ENCODE results near the gene RAD9A.
A peak's percentile ranks its signal among the peaks of the same experiment; 100 is the strongest.

RAD9A gene

DNA sequence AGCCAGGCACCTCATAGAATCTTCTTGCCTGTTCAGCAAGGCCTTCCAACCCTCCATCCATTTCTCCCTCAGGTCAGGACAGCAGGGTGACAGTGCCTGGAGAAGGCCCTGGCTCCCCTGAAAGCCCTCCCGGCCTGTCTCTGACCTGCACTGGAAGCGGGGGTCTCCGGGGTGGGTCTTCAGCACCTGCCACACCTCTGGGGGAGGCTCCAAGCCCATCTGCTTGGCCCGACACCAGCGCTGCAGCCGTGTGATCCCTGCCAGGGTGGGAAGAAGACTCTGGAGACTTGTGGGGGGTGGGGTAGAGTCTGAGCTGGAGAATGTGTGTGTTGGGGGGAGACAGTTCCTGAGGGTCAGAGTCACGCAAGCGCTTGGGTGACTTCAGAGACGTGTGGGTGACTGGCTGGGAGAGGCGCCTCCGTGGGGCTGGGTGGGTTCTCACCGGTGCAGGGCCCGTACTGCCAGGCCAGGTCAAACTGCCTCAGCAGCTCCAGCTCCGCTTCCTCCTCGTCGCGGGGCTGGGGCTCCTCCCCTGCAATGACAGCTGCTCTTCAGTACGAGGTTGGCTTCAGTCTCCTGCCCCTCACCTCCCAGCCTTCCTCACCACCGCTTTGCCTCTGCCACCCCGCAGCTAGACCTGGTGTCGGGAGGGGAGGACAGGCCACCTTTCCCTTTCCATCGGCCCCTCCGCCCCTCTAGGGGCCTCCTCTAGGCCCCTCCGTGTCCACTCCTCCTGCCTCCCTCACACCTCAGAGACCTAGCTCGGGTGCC, 39.1 kb upstream of the RAD9A start:
- TF ChIP-seq, protein P1, sequence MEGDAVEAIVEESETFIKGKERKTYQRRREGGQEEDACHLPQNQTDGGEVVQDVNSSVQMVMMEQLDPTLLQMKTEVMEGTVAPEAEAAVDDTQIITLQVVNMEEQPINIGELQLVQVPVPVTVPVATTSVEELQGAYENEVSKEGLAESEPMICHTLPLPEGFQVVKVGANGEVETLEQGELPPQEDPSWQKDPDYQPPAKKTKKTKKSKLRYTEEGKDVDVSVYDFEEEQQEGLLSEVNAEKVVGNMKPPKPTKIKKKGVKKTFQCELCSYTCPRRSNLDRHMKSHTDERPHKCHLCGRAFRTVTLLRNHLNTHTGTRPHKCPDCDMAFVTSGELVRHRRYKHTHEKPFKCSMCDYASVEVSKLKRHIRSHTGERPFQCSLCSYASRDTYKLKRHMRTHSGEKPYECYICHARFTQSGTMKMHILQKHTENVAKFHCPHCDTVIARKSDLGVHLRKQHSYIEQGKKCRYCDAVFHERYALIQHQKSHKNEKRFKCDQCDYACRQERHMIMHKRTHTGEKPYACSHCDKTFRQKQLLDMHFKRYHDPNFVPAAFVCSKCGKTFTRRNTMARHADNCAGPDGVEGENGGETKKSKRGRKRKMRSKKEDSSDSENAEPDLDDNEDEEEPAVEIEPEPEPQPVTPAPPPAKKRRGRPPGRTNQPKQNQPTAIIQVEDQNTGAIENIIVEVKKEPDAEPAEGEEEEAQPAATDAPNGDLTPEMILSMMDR (IDR thresholded peaks at IDR 0.05): no peak
- Histone ChIP-seq H3K9me3 (no peaks in the 10 kb centered on the region), H3K27ac (peak overlapping the region; percentile 100), H3K36me3 (peaks cover 11% of the 10 kb centered on the region), H3K4me3 (ENCODE audit: low read depth in 1 of 2, low read length in 1 of 2) (peak overlapping the region; percentile 73 to 84), H3K27me3 (no peaks in the 10 kb centered on the region), H3K4me1 (ENCODE audit: control insufficient read depth in 1 of 2, insufficient read depth in 1 of 2, low read depth in 1 of 2, low read length in 1 of 2) (peaks cover 52 to 58% of the 10 kb centered on the region in 2 experiments)

DNA sequence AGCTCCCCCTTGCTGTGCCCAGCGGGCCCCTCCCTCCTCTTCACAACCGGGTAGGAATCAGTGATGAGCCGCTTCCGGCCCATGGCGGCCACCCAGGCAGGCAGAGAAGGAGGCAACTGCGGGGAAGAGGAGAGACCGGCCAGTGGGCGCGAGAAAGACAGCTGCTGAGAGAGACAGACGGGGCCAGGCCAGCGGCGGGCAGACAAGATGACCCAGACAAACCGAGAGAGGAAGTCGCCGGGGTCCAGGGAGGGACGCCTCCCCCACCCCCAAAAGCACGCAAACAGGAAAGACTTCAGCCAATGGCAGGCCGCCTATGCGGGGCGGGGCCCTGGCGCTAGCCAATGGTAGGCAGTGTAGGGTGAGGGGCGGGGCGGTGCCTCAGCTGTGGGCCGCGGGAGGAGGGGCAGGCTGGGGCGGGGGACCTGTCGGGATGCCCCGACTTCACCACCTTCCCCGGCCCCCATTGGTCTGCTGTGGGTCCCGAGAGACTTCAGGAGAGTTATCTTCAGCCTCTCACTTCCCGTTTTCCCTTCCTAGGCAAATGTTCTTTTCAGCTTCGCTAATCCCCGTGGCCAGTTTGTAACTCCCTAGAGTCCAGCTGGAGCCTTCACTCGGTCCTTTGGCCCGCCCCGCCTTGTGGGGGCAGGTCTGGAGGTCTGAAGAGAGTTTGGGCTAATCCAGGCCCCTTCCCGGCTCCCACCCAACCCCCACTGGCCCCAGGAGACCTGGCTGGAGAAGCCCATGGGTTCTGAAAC, 38.3 kb upstream of the RAD9A start, which contains the start of gene POLD4:
TSS of gene POLD4 (minus strand) at position 230 of the 758 bp plus-strand sequence. CDS start at position 83, 147 bp downstream.
- H3K36me3 ChIP-seq: peaks cover 11% of the 10 kb centered on the region
- H3K27me3 ChIP-seq: no peaks in the 10 kb centered on the region
- TF ChIP-seq, protein P1 (IDR thresholded peaks at IDR 0.05): peak; percentile 52
- H3K4me3 ChIP-seq (ENCODE audit: low read depth in 1 of 2, low read length in 1 of 2): peak within 1 kb of the TSS; percentile 73 to 84
- H3K27ac ChIP-seq: peak within 1 kb of the TSS; percentile 100
- peaks cover 60 to 66% of the 10 kb centered on the region in 2 experiments for H3K4me1 ChIP-seq (ENCODE audit: control insufficient read depth in 1 of 2, insufficient read depth in 1 of 2, low read depth in 1 of 2, low read length in 1 of 2)
- H3K9me3 ChIP-seq: no peaks in the 10 kb centered on the region

DNA sequence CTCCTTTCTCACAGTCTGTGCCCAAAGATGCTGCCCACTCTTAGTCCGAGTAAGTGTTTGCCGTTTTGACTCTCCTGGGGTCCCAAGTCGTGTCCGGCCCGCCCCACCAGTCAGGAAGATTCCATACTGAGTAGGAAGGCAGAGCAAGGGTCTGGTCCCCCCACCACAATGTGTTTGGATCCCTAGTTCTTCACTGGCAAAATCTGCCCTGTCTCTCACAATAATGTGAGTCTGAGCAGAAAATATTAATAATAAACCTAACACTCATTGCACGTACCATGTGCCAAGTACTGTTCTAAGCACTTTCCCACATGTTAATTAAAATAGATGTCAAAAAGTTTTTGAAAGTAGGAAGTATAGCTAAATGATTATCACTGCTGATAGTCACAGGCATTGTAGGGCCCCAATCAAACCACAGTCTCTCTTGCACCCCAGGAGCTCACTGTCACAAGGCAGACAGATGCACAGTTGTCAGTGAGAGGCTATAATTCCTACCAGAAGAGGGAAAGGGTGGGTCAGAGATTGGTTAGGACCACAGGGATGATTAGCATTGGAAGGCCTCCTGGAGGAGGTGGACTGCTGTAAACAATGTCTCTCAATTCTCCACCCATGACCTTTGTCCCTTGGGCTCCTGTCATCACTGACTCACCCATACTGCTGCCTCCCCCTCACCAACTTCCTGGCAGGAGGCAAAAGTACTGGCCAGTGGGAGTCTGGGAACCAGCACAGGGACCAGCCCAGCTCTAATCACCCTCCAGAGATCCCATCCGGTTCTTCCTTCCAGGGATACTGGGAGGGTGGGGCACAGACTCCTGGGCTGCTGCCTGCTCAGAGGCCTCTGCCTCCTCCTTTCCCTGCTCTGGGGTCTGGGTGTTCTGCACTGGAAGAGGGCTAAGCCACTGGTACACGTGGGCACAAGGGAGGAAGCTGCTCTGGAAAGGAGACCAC, 37.4 kb upstream of the RAD9A start:
- TF ChIP-seq, protein P1 (IDR thresholded peaks at IDR 0.05): no peak
- Histone ChIP-seq H3K36me3 (peaks cover 11% of the 10 kb centered on the region), H3K4me1 (ENCODE audit: control insufficient read depth in 1 of 2, insufficient read depth in 1 of 2, low read depth in 1 of 2, low read length in 1 of 2) (peaks cover 69 to 74% of the 10 kb centered on the region in 2 experiments)

DNA sequence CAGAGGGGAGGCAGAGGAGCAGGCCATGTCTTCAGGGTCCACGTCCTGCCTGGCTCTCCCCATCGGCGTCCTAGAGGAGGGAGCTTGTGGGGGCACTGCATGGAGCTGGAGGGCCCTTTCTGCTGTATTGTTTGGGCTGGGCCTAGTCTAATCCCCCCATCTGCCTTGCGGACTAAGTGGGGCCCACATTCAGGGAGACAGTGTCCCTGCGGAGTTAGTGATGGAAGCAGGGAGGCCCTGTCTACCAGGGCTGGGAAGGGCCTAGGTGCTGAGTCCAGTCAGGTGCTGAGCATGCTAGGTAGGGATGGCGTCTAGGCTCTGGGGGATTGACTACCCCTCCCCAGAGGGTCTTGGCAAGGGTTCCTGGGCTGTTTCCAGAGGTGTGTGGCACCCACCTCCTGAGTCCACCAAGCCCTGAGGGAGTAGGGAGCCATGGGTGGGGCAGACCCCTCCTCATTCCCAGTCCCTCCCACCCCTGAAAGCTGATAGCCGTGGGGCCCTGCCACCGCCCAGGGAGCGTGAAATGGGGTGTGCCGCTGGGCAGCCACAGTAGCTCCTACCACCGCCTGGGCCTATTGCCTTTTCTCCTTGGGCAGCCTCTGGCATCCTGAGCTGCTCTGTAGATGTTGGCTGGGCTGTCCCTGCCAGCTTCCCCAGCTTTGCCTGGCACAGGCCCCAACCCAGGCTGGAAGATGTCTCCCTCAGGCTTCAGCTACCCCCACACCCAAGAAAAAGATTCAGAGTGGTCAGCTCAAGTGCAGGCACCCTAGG, 36.6 kb upstream of the RAD9A start:
- Histone ChIP-seq H3K36me3 (peaks cover 11% of the 10 kb centered on the region), H3K27me3 (no peaks in the 10 kb centered on the region), H3K27ac (peak overlapping the region; percentile 100), H3K4me3 (ENCODE audit: low read depth in 1 of 2, low read length in 1 of 2) (no peak overlapping the region), H3K9me3 (no peaks in the 10 kb centered on the region), H3K4me1 (ENCODE audit: control insufficient read depth in 1 of 2, insufficient read depth in 1 of 2, low read depth in 1 of 2, low read length in 1 of 2) (peaks cover 69 to 77% of the 10 kb centered on the region in 2 experiments)
- TF ChIP-seq, protein P1 (IDR thresholded peaks at IDR 0.05): no peak

More for the DNA sequence above, 37.4 kb upstream of the RAD9A start:
- H3K9me3 ChIP-seq: no peaks in the 10 kb centered on the region
- no peaks in the 10 kb centered on the region for H3K27me3 ChIP-seq
- peak overlapping the region; percentile 73 to 84 for H3K4me3 ChIP-seq (ENCODE audit: low read depth in 1 of 2, low read length in 1 of 2)
- H3K27ac ChIP-seq: peak overlapping the region; percentile 100

Data from neutrophil (primary cell).